ENCODE data around the gene TOLLIP. TPM values are rescaled to one million over a fixed set of nuclear protein-coding genes. Genes with fewer than 3 reads are reported as not detected.

The TOLLIP gene
- total RNA-seq, 2 donors from 2014 or later, result 51.1 to 63.9 TPM

DNA sequence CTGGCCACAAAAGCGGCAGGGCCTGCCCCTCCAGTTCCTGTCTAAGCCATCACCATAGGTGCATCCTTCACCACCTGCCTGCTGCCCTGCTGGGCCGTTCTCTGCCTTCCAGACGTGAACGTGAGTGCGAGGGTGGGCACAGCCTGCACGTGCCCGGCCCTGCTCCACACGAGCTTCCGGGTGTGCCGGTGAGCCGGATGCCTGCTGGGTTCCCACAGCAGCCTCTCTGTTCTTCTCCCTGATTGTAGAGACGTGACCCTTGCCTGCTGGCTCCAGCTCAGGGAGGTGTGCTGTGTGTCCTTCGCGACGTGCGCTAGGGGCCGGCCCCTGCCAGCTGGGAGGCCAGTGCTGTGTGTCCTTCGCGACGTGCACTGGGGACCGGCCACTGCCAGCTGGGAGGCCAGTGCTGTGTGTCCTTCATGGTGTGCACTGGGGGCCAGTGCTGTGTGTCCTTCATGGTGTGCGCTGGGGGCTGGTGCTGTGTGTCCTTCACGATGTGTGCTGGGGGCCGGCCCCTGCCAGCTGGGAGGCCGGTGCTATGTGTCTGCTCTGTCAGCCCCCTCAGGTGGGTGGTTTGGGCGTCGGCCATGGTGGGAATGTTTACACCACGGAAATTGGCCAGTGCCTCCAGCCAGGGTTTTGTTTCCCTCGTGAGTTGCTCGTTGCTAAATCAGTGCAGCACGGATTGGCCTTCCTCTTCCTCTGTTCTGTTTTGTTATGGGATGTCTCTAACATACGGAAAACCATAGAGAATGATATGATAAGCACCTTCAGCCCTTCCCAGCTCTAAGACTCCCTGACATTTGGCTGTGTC, 44.9 kb upstream of the TOLLIP start:
- ATAC-seq (no peak), DNase-seq (no peak)
- H3K4me3 ChIP-seq, result no peak overlapping the region
- TF ChIP-seq, protein P1, sequence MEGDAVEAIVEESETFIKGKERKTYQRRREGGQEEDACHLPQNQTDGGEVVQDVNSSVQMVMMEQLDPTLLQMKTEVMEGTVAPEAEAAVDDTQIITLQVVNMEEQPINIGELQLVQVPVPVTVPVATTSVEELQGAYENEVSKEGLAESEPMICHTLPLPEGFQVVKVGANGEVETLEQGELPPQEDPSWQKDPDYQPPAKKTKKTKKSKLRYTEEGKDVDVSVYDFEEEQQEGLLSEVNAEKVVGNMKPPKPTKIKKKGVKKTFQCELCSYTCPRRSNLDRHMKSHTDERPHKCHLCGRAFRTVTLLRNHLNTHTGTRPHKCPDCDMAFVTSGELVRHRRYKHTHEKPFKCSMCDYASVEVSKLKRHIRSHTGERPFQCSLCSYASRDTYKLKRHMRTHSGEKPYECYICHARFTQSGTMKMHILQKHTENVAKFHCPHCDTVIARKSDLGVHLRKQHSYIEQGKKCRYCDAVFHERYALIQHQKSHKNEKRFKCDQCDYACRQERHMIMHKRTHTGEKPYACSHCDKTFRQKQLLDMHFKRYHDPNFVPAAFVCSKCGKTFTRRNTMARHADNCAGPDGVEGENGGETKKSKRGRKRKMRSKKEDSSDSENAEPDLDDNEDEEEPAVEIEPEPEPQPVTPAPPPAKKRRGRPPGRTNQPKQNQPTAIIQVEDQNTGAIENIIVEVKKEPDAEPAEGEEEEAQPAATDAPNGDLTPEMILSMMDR (IDR thresholded peaks at IDR 0.05), result no peak
- no peak for TF ChIP-seq POLR2A (IDR thresholded peaks at IDR 0.05)
- H3K9me3 ChIP-seq, result no peaks in the 10 kb centered on the region
- 70 to 84% methylated on average over 21 to 32 of the region's 32 CpGs for WGBS, 2 donors
- peaks cover 12% of the 10 kb centered on the region for H3K4me1 ChIP-seq
- H3K36me3 ChIP-seq (replicated peaks in 1 of 2; ENCODE audit: insufficient read depth in 1 of 2, low read depth in 2 of 2), result no peaks in the 10 kb centered on the region
- no peak overlapping the region for H3K27ac ChIP-seq
- intact Hi-C loops (cut with DNase I), result no loop called here
- peaks cover 0 to 4% of the 10 kb centered on the region in 2 donors for H3K27me3 ChIP-seq

GRCh38 chr11:1353383-1354124, 44.1 kb upstream of the TOLLIP start:
- no peak for DNase-seq
- 83 to 86% methylated on average over 20 to 25 of the region's 32 CpGs for WGBS, 2 donors

GRCh38 chr11:1352696-1353382, 43.4 kb upstream of the TOLLIP start:
- Histone ChIP-seq H3K36me3 (replicated peaks in 1 of 2; ENCODE audit: insufficient read depth in 1 of 2, low read depth in 2 of 2) (no peaks in the 10 kb centered on the region), H3K27me3 (peaks cover 0 to 4% of the 10 kb centered on the region in 2 donors), H3K4me1 (peaks cover 12% of the 10 kb centered on the region), H3K4me3 (no peak overlapping the region), H3K9me3 (no peaks in the 10 kb centered on the region), H3K27ac (no peak overlapping the region)
- 72 to 83% methylated on average over 6 to 7 of the region's 8 CpGs for WGBS, 2 donors
- TF ChIP-seq, protein P1 (IDR thresholded peaks at IDR 0.05), result no peak
- no peak for TF ChIP-seq POLR2A (IDR thresholded peaks at IDR 0.05)
- DNase-seq (no peak), ATAC-seq (no peak)
- intact Hi-C loops (cut with DNase I), result no loop called here

More at GRCh38 chr11:1353383-1354124, 44.1 kb upstream of the TOLLIP start:
- H3K4me3 ChIP-seq, result no peak overlapping the region
- H3K36me3 ChIP-seq (replicated peaks in 1 of 2; ENCODE audit: insufficient read depth in 1 of 2, low read depth in 2 of 2), result no peaks in the 10 kb centered on the region
- peaks cover 0 to 4% of the 10 kb centered on the region in 2 donors for H3K27me3 ChIP-seq
- TF ChIP-seq POLR2A (IDR thresholded peaks at IDR 0.05), result no peak
- TF ChIP-seq, protein P1 (IDR thresholded peaks at IDR 0.05), result no peak
- H3K27ac ChIP-seq, result no peak overlapping the region
- ATAC-seq, result no peak
- H3K9me3 ChIP-seq, result no peaks in the 10 kb centered on the region
- intact Hi-C loops (cut with DNase I), result no loop called here
- peaks cover 12% of the 10 kb centered on the region for H3K4me1 ChIP-seq

- H3K4me1 ChIP-seq, result peaks cover 7% of the 10 kb centered on the region
- H3K9me3 ChIP-seq, result no peaks in the 10 kb centered on the region
- no peaks in the 10 kb centered on the region for H3K27me3 ChIP-seq
- intact Hi-C loops (cut with DNase I), result no loop called here
- no peak overlapping the region for H3K27ac ChIP-seq
- no peak for TF ChIP-seq POLR2A (IDR thresholded peaks at IDR 0.05)
- TF ChIP-seq, protein P1 (IDR thresholded peaks at IDR 0.05), result no peak
- no peaks in the 10 kb centered on the region for H3K36me3 ChIP-seq (replicated peaks in 1 of 2; ENCODE audit: insufficient read depth in 1 of 2, low read depth in 2 of 2)
- ATAC-seq (no peak), DNase-seq (no peak)
- WGBS, 2 donors, result 75 to 83% methylated on average over 12 of the region's 12 CpGs
- H3K4me3 ChIP-seq, result no peak overlapping the region
Observed at GRCh38 chr11:1351278-1351937, 42.0 kb upstream of the TOLLIP start.

Measured in body of pancreas (tissue), 4 donors.